Pancreas (tissue), 10 donors: ENCODE results near the gene ELMOD1. TPM values are rescaled to one million over a fixed set of nuclear protein-coding genes. Genes with fewer than 3 reads are reported as not detected.

Experiments used
- ATAC-seq, 4 donors: fragments of 200-7000 bp; cut with Tn5 transposase; one replicate each; pipeline versions ENCODE4 v1.8.0 to v1.9.1; 2020; ENCODE audit warnings: mild to moderate bottlenecking in 4 of 4, moderate library complexity in 4 of 4
- DNase-seq, 6 donors: peaks; one replicate each; pipeline ENCODE4 v3.0.0-alpha.2; 2020
- FAIRE-seq: peaks from 2 replicates; lab custom pipeline; 2012; peaks lifted over from hg19 to GRCh38; lab: Jason Lieb, UNC
- H3K27ac ChIP-seq, 4 donors: fragments of 200-600 bp; sonication (generic); 1 replicate in 3 of 4; 2 replicates in 1 of 4; pipeline versions ENCODE4 v1.5.0 to v1.8.0; 2020
- H3K27me3 ChIP-seq, 4 donors: fragments of 200-600 bp; one replicate each; pipeline ENCODE4 v1.8.0; 2021
- H3K36me3 ChIP-seq, 3 donors: fragments of 200-600 bp; sonication (generic) in 1 of 3; one replicate each; pipeline versions ENCODE4 v1.5.0 to v1.8.0; 2020 to 2021
- H3K4me1 ChIP-seq, 3 donors: fragments of 200-600 bp; one replicate each; pipeline ENCODE4 v1.8.0; 2021
- H3K4me3 ChIP-seq, 4 donors: fragments of 200-600 bp; sonication (generic) in 2 of 4; one replicate each; pipeline versions ENCODE4 v1.5.0 to v1.8.0; 2020 to 2021
- H3K9me3 ChIP-seq, 4 donors: fragments of 200-600 bp; one replicate each; pipeline ENCODE4 v1.8.0; 2021
- WGBS, 2 donors: extraction: QIAGEN DNeasy Blood & Tissue Kit; methylation state at CpG; one replicate each; pipeline ENCODE4 v1.1.7; 2013; 5-methylcytosine and 5-hydroxymethylcytosine counted together
- intact Hi-C, 3 donors: fragments of 100-400 bp; cut with DNase I; formaldehyde crosslinking; loops; one replicate each; pipeline versions ENCODE4 v1.11.1 to v1.14.2; 2022
- polyA plus RNA-seq, 2 donors: library from polyadenylated mRNA; stranded (reverse); fragments of 200-250 nt; gene quantifications; one replicate each; pipeline ENCODE4 v1.2.3, GENCODE V29; 2013
- total RNA-seq, 6 donors: library from RNA; stranded (reverse); fragmentation: NEBNext Ultra II Directional in 4 of 6; extraction: Animal tissue kit (Norgen Biotek cat#: 25700) in 4 of 6; gene quantifications; one replicate each; pipeline versions ENCODE4 v1.2.1 to v1.2.4, GENCODE V29; 2021 to 2023
- TF ChIP-seq, protein P1 (sequence below), 4 donors: fragments of 200-600 bp; sonication (generic) in 3 of 4; IDR thresholded peaks; one replicate each; pipeline versions ENCODE4 v1.5.0 to v1.8.0; 2021; ENCODE audit warnings: antibody characterized with exemption in 4 of 4
- donor health status: healthy with polysubstance abuse.
- donor health status: DM: no; HTN: no; CAD: no; lungs with moderate emphysema.
- donor health status: DM: no; HTN: no; CAD: no.
- donor health status: control.
- donor health status: control.
- donor health status: Bipolar disorder and iron deficiency.
- donor health status: DM: yes; HTN: yes; CAD: no.
- donor health status: DM: no; HTN: no; CAD: no.
- donor health status: DM: no; HTN: no; CAD: no.
- donor health status: DM: yes; HTN: yes; CAD: no.

ELMOD1 gene
- total and polyA plus RNA-seq, 8 donors: 0.09 to 0.12 TPM; not detected in 6

DNA sequence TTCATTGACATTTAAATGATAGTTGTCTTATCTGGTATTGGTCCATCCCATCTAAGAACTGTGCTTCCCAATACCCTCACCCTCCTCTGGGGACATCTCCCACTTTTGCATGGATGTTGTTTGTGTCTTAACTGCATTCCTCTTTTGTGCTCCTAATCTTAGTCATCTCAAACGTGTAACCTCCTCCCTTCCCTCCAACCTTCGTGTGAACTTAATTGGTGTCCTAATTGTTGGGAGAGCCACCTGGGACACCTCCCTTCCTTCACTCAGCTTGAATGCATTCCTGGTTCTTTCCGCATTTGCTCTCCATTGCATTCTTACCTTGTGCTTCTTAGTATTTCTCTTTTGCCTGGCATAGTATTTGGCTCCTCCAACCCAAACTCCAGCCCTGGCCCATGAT lies 9.8 kb upstream of the ELMOD1 start:
- intact Hi-C loops: no loop called here
- TF ChIP-seq, protein P1, sequence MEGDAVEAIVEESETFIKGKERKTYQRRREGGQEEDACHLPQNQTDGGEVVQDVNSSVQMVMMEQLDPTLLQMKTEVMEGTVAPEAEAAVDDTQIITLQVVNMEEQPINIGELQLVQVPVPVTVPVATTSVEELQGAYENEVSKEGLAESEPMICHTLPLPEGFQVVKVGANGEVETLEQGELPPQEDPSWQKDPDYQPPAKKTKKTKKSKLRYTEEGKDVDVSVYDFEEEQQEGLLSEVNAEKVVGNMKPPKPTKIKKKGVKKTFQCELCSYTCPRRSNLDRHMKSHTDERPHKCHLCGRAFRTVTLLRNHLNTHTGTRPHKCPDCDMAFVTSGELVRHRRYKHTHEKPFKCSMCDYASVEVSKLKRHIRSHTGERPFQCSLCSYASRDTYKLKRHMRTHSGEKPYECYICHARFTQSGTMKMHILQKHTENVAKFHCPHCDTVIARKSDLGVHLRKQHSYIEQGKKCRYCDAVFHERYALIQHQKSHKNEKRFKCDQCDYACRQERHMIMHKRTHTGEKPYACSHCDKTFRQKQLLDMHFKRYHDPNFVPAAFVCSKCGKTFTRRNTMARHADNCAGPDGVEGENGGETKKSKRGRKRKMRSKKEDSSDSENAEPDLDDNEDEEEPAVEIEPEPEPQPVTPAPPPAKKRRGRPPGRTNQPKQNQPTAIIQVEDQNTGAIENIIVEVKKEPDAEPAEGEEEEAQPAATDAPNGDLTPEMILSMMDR (IDR thresholded peaks at IDR 0.05): no peak
- DNase-seq (no peak), FAIRE-seq (no peak), ATAC-seq (no peak)
- Histone ChIP-seq H3K36me3 (no peaks in the 10 kb centered on the region), H3K4me3 (no peak overlapping the region), H3K9me3 (no peaks in the 10 kb centered on the region), H3K27ac (no peak overlapping the region), H3K27me3 (peaks cover 0 to 7% (median 0%) of the 10 kb centered on the region in 4 donors), H3K4me1 (no peaks in the 10 kb centered on the region)
- 36 to 43% methylated on average over 3 of the region's 3 CpGs for WGBS, 2 donors

DNA sequence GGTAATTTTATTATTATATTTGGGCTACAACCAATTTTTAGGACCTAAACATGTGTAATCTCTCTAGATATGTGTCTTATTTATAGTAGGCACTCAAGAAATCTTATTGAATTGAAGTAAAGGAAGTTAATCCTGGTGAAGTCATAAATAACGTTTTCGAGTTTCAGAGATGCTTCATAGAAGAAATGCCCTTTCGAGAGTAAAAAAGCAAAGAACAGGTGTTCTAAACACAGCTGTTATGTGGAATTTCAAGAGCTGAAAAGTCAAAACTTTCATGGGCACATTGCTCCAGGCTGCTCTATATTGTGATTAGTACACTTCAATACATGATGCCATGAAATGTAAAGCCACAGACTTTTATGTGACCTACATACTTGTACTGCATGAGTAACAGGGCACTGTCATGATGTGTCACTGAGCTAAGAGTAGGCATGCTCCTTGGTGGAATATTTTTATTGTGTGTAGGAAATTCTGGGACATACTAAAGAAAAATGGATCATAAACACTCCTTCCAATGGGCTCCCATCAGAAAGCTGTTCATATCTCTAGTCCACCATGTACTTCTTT lies 7.2 kb upstream of the ELMOD1 start:
- H3K4me1 ChIP-seq: no peaks in the 10 kb centered on the region
- FAIRE-seq: no peak
- H3K4me3 ChIP-seq: no peak overlapping the region
- peaks cover 0 to 7% (median under 1%) of the 10 kb centered on the region in 4 donors for H3K27me3 ChIP-seq
- H3K27ac ChIP-seq: no peak overlapping the region
- 41 to 48% methylated on average over 3 of the region's 3 CpGs for WGBS, 2 donors
- intact Hi-C loops: no loop called here
- no peak for DNase-seq
- TF ChIP-seq, protein P1 (IDR thresholded peaks at IDR 0.05): no peak
- no peaks in the 10 kb centered on the region for H3K36me3 ChIP-seq
- no peak for ATAC-seq
- H3K9me3 ChIP-seq: no peaks in the 10 kb centered on the region

DNA sequence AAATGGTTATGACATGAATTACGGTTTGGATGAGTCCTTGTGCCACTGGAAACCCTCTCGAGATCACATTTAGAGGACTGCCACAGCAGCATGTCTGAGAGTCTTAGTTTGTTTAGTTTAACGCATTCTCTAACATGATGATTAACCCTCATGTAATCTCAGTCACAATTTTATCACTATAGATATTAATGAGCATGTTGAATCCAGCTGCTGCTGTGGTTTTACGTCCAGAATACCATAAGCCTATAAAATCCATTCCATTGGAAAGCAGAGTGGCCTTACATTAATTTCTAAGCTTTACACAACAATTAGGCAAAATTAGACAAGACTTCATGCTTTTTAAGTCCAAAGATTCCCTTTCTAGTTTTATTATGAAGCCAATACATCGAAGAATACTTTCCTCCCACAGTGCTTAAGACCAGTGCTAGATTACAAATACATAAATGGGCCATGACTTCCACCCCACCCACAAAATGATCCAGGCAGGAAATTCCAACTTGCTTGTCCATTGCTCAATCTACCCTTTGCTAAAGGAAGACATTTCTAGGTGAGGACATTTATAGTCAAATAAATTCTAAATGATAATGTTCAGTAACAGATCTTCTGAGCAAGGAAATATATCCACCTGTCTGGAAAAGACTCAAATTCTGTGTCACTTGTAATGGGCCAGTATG lies 3.5 kb upstream of the ELMOD1 start:
- TF ChIP-seq, protein P1 (IDR thresholded peaks at IDR 0.05): no peak
- H3K9me3 ChIP-seq: no peaks in the 10 kb centered on the region
- no peak for FAIRE-seq
- H3K4me3 ChIP-seq: no peak overlapping the region
- H3K27me3 ChIP-seq: peaks cover 0 to 20% (median 4%) of the 10 kb centered on the region in 4 donors
- 61 to 75% methylated on average over 5 of the region's 5 CpGs for WGBS, 2 donors
- H3K36me3 ChIP-seq: no peaks in the 10 kb centered on the region
- no peak for DNase-seq
- intact Hi-C loops: no loop called here
- no peak for ATAC-seq
- H3K4me1 ChIP-seq: peaks cover 0 to 12% (median 4%) of the 10 kb centered on the region in 3 donors
- no peak overlapping the region for H3K27ac ChIP-seq

DNA sequence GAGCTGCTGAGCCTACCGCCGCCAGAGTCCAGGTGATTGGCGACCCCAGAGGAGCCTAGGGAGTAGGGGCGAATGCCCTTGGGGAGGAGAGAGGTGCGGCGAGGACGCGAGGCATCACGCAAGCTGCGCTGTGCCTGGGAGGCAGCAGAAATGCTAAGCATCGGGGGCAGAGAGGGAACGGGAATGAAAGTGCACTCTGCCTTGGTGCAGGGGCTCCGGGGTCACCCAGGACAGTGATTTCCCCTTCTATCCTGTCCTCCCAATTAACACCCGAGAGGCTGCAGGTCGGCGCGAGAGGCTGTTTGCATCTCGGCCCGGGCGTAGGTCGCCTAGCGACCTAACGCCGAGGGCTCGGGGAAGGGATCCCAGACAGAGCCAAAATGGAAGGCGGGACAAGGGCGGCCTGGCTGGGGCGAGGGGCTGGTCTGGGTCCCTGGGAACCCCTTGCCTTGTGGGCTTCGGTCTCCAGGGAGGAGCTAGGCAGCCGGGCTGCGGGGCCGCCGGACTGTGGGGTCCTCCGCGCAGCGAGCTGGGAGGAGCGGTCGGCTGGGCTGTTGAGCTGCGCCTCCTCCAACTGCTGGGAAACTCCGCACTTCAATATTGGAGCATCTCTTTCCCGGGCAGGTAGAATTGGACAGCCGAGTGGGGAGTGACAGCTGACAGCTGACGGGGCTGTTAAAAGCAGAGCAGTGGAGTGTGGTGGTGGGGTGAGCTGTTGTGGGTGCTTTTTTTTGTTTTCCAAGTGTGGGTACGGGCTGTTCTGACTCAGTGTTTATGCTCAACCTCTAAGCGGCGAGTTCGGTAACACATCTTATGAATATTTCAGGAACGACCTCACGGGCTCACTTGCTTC lies 657 bp downstream of the ELMOD1 start:
- ATAC-seq (peak; percentile 44 to 56 (median 50)), DNase-seq (peak in 3 of 6 donors; percentile 13 to 64 (median 64)), FAIRE-seq (no peak)
- intact Hi-C loops: no loop called here
- H3K9me3 ChIP-seq: no peaks in the 10 kb centered on the region
- TF ChIP-seq, protein P1 (IDR thresholded peaks at IDR 0.05): no peak
- H3K4me3 ChIP-seq: peak overlapping the region; percentile 34 to 61 (median 44)
- 2% methylated on average over 49 of the region's 49 CpGs for WGBS, 2 donors
- H3K36me3 ChIP-seq: no peaks in the 10 kb centered on the region
- H3K4me1 ChIP-seq: peaks cover 0 to 12% (median 4%) of the 10 kb centered on the region in 3 donors
- no peak overlapping the region for H3K27ac ChIP-seq
- peaks cover 0 to 39% (median 12%) of the 10 kb centered on the region in 4 donors for H3K27me3 ChIP-seq
